Measurements from ENCODE around the gene TCTN1. TPM values are rescaled to one million over a fixed set of nuclear protein-coding genes. Genes with fewer than 3 reads are reported as not detected.
"Not testable (repeated sequence)": the region's sequence is repeated elsewhere in the genome, so short reads cannot be mapped to it uniquely, and the experiment has no call there.

TCTN1 gene
- 50.1 and 62.3 TPM in 2 replicates for total RNA-seq (2014; rRNA removed; shearing (Covaris generic))

- peak; percentile 91 for DNase-seq (ENCODE audit: low spot score)
These were observed at the start of gene TCTN1 for GRCh38 chr12:110613771-110614684. TSS of gene TCTN1 (plus strand) at chr12:110614129. CDS start at chr12:110614183, 54 bp downstream.

GRCh38 chr12:110564471-110564991, 49.4 kb upstream of the TCTN1 start:
- no peak for DNase-seq (ENCODE audit: low spot score)

DNA sequence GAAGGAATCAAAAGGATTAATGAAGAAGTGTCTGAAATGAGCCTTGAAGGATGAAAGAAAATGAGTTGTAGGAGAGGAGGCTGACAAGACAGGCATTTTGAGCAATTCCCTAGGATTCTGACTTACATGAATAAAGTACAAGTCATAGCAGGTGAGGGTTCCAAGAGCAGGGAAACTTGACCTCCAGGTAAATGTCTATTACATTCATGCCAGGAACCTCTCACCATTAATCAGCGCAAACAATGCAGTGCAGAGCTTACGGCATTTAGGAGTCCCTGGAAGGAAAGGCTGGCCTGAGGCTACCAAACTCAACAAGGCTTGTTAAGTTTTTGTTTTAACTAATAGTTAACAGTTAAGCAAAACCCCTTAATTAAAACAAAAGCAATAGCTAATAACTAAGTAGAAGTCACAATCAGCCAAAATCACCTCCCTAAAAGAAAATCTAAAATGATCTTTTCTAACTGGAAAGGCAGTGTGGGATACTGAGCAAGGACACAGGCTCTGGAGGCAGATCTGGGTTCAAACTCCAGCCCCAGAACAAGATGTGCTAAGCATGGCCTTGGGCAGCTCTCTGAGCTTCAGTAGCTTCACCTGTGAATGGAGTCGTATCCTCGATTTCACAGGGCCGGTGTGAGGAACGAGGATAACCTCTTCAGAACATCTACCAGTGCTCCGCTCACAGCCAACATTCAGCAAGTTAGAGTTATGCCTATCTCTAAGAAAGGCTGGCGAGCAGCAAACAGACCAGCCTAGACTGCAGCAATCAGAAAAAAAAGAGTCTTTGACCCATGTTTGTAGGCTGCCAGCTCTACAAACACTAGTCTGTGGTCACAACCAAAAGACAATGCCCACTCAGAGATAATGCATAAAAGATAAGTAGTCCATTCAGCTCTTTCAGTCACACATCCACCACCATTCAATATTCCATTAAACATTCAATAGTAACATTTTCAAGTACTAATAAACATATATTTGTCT, 47.7 kb upstream of the TCTN1 start:
- DNase-seq (ENCODE audit: low spot score) = no peak

- no peak for DNase-seq (ENCODE audit: low spot score)
These were observed 46.9 kb upstream of the TCTN1 start for GRCh38 chr12:110566993-110567392.

- DNase-seq (ENCODE audit: low spot score) = no peak
These were observed 45.2 kb upstream of the TCTN1 start for GRCh38 chr12:110568752-110569151.

DNA sequence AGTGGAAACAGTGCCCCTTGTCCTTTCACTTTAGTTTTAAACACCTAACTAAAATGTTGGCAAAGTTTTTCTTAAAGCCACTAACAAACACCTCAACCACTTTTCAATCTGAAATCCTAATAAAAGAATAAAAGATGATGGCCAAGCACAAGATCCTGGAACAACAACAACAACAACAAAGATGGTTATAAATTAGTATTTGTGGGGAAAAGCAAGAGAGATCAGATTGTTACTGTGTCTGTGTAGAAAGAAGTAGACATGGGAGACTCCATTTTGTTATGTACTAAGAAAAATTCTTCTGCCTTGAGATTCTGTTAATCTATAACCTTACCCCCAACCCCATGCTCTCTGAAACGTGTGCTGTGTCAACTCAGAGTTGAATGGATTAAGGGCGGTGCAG, 44.1 kb upstream of the TCTN1 start:
- not testable (repeated sequence) for DNase-seq (ENCODE audit: low spot score)

DNA sequence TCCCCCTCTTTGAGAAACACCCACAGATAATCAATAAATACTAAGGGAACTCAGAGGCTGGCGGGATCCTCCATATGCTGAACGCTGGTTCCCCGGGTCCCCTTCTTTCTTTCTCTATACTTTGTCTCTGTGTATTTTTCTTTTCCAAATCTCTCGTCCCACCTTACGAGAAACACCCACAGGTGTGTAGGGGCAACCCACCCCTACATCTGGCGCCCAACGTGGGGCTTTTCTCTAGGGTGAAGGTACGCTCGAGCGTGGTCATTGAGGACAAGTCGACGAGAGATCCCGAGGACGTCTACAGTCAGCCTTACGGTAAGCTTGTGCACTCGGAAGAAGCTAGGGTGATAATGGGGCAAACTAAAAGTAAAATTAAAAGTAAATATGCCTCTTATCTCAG, 43.1 kb upstream of the TCTN1 start:
- not testable (repeated sequence) for DNase-seq (ENCODE audit: low spot score)

- DNase-seq (ENCODE audit: low spot score) = no peak
These were observed 39.9 kb upstream of the TCTN1 start for GRCh38 chr12:110574044-110574443.

- DNase-seq (ENCODE audit: low spot score) = not testable (repeated sequence)
These were observed 39.2 kb upstream of the TCTN1 start for GRCh38 chr12:110574717-110575230.

DNA sequence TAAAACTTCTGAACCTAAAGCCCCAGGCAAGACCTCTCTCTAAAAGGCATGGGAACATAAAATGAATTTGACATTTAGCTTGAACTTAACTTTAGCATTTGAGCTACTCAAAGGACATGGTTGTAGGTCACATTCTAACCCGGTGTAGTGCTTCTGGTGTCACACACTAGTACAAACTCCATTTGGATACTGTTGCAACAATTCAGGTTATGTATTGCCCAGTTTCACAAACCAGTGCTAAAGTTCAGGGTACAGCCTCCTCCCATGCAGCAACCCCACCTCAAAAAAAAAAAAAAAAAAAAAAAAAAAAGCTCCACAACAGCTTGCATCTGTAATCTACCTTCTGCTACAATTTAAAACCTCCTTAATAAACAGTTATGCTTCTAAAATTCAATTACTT, 38.6 kb upstream of the TCTN1 start:
- DNase-seq (ENCODE audit: low spot score) = no peak

- DNase-seq (ENCODE audit: low spot score) = no peak
These were observed 37.4 kb upstream of the TCTN1 start for GRCh38 chr12:110576504-110576903.

DNA sequence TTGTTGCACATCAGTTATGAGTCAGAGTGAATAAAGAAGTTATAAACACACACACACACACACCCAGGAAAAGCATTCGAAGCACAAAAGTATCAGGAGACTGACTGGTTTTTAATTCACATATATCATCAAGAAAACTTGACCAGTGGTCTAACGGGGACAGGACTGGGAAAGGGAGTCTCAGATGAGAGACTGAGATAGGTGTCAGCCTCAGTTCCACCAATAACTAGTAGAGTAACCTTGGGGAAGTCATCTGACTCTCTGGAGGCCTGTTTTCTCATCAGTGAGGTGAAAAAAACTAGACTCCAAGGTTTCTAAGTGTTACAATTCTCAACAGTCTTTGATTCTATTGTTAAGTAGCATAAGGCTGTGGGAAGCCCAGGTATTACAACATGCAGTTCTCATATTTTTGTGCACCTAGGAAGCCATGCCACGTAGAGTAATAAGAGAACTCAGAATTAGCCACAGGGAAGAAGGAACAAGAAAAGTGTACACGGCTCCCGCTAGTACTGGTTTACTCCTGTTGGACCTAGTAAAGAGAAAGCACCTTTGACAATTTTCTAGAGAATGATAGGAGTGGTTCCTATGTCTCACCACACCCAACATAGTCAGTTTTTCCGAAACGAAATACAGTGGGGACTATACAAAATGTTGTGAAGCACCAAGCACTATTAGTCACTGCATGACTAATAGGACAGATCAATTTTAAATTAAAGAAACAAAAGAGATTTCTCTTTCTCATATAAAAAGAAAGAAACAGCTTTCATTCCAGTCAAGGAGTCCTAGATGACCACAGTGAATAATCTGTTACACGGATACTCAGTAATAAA, 35.9 kb upstream of the TCTN1 start:
- peak; percentile 82 for DNase-seq (ENCODE audit: low spot score)

DNA sequence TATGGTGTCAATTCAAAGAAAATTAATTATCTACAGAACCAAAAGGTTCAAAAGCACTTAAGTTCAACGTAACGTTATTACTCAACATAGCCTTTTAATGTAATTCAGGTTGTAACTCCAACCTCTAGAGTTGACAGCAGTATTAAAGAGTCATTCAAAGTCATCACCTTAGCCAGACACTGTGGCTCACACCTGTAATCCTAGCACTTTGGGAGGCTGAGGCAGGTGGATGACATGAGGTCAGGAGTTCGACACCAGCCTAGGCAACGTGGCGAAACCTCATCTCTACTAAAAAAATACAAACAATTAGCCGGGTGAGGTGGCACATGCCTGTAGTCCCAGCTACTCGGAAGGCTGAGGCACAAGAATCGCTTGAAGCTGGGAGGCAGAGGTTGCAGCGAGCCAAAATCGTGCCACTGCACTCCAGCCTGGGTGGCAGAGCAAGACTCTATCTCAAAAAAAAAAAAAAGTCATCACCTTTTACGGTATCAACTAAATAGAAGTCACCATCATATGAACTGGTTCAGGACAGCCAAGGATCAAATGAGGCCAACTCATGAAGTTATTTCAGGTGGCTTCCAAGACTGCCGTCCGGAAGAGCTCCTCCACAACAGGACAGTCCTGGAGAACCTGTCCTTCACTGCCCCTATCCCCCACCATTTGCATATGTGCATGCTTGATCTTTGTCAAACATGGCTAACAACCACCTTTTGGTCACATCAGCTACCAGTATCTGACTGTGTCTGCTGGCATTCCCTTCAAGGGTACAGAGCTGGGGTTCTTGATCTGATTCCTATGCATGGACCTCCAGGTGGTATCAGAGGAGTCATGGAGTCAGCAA, 35.0 kb upstream of the TCTN1 start:
- no peak for DNase-seq (ENCODE audit: low spot score)

GRCh38 chr12:110579535-110580253, 34.2 kb upstream of the TCTN1 start:
- DNase-seq (ENCODE audit: low spot score) = no peak

DNA sequence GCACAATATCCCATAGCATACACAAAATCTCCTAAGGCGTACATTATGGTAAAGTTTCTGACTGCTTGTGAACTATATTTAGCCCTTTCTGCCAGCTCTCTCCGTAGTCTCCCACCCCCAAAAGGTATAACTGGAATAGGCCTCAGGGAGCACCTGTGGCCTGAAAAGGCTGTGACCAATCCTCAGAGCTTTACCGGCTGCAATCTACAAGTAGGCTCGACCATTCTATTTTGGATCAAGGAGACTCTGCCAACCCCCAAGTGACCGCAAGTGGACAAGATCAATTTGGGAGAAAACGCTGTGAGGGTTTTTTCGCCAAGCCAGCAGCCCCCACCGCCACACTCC, 32.0 kb upstream of the TCTN1 start:
- no peak for DNase-seq (ENCODE audit: low spot score)

DNA sequence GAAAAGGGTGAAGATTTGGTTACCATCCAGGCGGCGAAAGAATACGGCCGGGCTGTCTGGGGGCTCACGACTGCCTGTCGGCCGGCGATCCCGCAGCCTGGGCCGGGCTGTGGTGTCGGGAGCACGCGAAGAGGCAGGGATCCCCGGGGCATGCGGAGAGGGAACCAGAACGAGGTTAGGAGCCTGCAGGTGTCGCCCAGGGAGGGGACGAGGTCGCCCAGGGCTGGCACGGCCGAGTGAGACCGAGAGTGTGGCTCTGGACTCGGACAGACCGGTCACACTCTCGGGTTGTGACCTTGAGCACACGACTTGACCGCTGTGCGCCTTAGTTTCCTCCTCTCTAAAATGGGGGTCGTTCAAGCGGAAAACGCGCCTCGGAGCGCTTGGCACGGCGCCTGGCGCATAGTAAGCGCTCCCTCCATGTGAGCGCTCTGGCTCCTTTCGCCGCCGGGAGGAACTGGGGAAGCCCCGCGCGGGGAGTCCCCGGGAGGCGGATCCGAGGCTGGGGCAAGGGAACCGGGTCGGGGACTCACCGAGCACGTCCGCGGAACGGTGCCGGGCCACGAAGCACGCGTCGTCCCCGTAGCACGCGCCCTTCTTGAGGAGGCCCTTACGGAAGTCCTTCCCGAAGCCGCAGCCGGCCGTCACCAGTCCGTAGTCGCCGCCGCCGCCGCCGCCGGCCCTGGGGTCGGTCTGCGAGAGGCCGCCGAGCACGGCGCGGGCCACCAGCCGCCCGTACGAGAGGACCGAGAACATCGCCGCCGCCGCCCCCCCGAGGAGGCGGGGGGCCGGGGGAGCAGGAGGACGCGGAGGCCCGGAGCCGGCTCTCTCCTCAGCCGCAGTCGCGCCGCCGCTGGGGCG, 31.4 kb upstream of the TCTN1 start:
- DNase-seq (ENCODE audit: low spot score) = no peak

- DNase-seq (ENCODE audit: low spot score) = peak; percentile 92
These were observed 30.5 kb upstream of the TCTN1 start, which contains the start of gene PPTC7 for GRCh38 chr12:110583137-110584059. TSS of gene PPTC7 (minus strand) at chr12:110583318. CDS start at chr12:110583031, 287 bp downstream.

All from H4 (cell line).